ENCODE measurements around the gene TSPAN15.
"Not testable (repeated sequence)": the region's sequence is repeated elsewhere in the genome, so short reads cannot be mapped to it uniquely, and the experiment has no call there.

The TSPAN15 gene

DNA sequence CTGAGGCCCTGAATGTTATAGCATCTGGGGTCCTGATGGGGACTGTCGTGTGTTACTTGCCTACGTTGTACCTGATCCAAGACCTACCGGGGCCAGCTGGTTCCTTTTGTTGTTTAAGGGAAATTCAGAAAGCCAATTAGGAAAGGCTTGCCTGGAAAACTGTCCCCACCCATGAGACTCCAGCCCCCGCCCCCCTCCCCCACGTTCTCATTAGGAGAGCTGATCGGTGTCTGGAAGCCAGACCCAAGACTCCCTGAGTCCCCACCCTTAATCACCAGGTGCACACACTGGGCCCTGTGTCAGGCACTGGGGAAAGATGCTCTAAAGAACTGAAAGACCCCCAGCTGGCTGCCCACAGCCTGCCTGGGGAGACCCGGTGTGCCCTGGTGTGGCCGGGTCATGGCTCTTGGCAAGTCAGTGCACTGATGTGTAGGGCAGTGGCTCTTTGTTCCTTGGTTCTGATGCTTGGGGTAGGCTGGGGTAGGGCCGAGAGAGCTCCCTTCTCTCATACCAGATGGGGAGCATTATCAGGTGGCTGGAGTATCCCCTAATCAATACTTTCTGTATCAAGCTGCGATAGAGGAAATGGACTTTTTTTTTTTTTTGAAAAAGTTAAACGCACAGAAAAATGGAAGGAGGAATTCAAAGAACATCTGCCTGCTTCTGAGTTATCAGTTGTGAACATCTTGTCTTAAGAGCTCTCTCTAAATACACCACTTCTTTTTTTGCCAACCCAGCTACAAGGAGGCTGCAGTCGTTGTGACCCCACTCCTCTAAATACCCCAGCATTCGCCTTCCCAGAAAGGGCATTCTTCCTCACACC lies 16.9 kb downstream of the TSPAN15 start:
- no peak for DNase-seq

DNA sequence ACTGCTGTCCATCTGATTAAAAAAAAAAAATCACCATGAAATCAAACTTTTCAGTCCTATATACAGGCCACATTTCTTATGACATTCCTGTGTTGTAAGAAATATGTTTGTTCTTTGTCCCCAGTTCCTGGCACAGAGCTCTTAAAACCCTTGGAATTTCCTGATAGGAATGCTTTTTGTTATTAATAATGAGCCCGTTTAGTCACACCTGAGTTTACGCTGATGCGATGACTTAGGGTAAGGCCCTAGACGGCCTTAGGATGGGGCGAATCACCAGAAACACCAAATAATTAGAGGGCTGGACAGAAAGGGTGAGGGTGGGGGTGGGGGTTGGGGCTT lies 17.5 kb downstream of the TSPAN15 start:
- DNase-seq = no peak

DNA sequence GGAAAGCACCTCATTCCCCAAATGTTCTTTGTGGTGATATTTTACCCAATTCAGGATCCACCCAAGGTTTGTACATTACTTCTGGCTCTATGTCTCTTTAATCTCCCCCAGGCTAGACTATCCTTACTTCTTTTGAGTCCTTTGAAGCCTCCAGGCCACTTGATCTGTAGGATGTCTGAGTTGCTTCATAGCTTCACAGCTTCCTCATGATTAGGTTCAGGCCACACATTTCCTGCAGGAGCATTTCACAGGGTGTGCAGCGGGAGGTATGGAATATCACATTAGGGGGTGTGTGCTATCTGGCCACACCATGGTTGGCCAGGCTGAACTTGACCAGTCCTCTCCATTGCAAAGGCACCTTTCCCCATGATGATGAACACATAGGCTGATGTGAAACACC lies 18.7 kb downstream of the TSPAN15 start:
- no peak for DNase-seq

DNA sequence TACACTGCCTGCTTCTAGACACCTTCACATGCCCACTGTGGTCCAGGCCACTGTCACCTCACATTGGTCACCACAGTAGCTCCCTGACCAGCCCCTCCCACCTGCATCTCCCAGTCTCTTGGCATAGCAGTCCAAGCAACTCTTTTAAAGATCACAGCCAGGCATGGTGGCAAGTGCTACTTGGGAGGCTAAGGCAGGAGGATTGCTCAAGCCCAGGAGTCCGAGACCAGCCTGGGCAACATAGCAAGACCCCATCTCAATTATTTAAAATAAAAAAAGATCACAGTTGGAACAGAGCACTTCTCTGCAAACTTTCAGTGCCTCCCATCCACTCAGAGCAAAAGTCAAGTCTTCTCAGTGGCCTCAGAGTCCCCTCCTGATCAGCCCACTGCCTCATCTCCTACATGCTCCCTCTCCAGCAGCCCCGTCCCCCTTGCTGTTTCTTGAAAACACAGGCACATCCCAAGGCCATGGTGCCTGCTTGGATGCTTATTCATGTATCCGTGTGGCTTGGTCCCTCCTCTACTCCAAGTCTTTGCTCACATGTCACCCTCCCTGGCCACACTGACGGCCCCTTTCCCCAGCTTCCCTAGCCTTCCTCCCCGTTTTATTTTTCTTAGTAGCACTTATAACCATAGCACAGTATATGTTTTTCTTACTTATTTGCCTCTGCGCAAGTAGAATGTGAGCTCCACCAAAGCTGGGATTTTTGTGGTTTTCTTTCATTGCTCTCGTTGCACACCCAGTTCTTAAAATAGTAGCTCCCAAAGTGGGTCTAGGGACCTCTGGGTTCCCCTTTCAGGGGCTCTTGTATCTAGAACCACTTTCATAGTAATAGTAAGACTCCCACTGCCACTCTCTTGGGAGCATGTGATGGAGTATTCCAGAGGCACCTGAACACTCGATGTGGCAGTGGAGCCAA lies 19.5 kb downstream of the TSPAN15 start:
- DNase-seq = no peak

DNA sequence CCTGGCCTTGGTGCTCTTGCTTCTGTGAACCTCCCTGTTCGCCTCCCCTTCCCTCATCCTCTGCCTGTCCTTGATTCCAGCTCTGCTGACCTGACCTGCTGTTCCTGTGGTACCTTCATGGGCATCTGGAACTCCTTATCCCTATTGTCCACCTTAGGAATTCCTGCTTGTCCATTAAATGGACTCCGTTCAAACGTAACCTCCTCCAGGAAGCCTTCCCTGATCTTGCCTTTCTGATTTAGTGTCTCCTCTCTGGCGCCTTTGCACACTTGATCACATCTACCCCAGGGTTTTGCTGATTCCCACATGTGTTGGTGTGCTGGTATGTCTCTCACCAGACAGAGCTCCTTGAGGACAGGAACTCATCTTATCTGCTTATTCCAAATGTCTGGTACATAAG lies 20.9 kb downstream of the TSPAN15 start:
- no peak for DNase-seq

DNA sequence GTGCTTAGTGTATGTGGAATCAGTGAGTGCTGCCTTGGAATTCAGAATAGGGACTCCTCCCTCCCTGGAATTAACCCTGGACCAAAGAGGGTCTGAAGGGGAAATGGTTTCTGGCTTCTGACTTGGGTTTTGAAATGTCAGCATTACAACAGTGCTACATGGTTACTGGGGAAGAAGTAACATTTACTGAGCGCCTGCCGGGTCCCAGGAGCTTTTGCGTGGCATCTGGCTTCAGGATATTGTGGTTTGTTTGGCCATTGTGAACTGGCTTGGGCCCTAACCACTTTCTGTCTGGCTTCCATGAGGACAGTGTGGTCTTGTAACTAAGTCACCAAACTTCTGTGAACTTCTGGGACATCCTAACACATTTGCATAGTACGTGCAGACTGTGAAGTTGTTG lies 21.3 kb downstream of the TSPAN15 start:
- DNase-seq = no peak

DNA sequence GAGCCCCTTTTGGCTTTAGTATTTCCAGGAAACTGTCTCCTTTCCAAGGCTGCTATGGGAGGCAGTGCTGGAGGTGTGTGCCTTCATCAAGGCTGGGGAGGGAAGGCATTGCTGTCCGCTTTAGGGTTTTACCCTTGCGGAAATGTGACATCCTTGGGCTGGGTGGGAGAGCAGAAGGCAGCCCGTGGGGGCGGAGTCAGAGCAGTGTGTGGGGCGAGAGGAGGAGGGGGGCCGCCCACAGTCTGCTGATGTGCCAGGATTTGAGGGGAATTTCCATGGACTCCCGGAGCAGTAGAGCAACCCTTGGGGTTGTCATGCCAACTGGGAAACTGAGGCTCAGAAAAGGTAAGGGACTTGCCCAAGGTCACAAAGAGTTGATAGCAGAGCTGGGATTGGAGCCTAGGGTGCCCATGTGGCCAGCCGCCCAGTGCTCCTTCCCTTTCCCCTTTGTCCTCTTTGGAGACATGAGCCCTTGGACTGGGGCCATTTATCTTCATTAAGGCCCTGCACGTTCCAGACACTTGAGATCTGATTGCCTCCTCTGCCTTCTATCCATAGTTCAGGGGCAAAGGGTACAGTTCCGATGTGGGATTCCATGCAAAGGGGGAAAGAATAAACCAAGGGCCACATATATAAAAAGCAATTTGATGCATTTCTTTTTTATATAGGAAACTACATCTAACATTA lies 22.2 kb downstream of the TSPAN15 start:
- DNase-seq = no peak

DNA sequence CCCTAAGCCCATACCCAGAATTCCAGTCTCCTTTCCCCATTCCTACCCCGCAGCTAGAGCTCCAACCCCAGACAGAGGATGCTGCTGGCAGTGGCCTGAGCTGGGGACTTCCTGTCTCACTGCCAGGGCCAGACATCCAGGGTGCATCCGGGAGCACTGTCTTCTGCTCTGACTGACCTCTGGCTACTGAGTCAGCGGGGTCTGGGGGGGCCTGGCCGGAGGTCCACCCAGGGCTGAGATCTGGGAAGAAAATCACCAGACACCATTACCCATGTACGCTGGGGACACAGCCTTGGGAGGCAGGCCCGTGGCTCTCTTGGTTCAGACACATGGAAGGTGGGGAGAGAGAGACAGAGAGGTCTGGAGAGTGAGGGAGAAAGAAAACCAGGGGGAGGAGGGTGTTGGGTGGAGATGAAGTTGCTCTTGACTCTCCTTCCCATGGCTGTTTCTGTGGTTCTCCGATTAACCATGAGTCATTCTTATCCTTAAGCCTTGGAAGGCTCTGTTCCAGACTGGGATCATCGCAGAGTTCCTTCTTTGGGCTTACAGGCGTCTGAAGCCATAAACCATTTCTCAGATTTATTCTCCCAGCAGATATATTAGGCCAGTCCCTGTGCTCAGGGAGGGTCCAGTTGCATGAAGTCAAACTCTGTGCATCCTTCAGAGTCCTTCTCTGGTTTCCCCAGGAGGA lies 23.6 kb downstream of the TSPAN15 start:
- DNase-seq = no peak

DNA sequence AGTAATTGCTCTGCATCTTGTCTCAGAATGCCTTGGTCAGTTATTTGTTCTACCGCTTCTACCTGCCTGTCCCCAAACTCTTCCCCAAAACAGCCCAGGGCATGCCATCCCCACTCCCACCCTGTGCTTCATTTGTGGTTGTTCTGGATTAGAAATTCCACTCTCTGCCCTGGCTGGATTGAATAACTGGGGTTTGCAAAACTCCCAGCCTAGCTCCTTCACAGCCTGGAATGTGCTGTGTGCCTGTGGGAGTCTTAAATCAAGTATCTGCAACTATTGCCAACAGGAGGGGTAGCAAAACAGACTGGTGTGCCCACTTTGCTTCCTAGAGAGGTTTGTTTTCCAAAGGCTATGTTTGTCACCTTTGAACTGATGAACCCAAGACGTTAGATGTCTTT lies 24.2 kb downstream of the TSPAN15 start:
- no peak for DNase-seq

DNA sequence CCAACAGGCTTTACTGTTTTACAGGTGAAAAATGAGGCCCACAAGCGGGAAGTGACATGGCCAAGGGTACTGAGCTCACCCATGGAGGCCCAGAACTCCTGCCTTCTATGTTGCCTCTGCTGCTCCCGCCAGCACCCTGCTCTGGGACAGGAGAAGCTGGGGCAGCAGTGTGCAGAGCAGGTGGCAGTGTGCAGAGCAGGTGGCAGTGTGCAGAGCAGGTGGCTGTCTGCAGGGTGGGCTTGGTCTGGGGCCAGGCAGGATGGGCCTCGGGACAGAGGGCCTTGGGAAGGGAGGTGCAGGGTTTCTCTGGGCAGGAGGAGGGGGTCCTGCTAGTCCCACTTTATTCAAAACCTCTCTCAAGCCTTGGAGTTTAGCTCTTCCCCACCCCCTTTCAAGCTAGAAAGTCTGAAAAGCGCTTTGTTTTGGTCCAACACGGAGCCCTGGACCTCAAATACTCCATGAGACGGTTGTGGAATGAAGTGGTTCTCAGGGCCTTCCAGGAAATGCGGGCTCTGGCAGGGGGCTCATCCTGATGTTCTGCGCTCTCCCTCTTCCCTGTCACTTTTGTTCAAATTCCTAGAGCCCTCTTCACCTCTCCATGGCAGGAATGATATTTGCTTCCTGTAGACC lies 26.8 kb downstream of the TSPAN15 start:
- DNase-seq = no peak

DNA sequence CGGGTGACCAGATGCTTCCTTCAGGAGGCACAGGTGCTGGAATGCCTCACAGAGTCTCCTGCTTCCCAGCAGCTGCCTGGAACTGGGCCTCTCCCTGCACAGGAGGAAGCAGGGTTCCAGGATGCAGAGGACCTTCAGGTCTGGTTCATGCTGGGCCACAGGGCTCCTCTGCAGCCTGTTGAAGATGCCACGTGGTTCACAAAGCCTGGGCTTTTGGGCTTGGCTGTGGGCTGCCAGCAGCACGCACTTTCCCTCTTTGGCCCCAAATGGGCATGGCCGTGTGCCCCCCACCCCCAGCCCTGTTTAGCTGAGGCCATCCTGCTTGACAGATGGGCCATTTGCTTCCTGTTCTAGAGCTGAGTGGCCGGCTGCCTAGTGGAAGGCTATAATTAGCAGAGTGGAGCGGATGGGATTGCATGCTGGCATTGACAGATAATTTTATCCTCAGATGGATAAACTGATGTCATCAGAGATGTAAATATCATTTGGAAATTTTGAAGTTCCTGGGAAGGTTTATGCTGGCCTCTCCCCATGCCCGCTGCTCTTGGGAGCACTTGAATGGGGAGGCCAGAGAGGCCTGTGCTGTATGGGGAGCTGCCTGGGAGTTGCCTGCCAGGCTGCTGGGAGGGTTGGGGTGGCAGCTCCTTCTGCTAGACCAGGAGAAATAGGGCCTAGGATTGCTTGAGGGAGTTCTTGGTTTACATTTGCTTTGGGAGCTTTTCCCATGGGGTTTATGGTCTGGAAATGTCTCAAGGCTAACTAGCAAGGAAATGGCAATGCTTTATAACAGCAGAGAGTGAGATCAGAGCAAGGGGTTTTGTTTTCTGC lies 28.2 kb downstream of the TSPAN15 start:
- no peak for DNase-seq

DNA sequence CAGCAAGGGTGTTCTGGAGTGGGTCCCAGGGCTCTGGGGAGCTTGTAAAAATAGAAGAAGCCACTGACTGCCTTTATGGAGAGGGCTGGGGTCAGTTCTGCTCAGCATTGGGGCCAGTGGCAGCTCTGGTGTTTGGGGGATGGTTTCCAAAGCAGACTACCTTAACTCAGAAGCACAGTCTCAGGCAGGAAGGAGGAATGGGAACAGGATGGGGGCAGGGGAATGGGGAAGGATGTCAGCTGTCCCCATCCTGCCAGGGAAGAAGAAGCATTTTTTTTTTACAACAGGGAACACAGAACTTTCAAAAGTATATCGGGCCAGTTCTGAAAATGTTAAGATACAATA lies 28.8 kb downstream of the TSPAN15 start:
- no peak for DNase-seq

DNA sequence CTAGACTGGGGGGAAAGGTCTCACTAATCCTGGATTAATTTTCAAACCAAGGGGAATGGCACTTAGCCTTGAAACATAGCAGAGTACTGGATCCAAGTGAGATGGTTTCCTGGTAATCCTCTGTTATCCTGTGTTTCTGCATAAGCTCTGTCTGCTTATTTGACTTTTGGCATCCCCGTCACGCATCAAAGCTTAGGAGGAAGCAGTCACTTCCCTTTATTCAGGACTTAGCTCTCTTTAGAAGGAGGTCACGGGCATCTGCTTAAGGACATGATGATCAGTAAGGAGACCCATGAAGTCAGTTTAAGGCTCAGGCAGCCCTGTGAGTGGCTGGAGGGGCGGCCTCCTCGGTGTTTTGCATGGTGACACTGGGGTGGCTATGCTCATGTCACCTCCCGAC lies 30.0 kb downstream of the TSPAN15 start:
- no peak for DNase-seq

DNA sequence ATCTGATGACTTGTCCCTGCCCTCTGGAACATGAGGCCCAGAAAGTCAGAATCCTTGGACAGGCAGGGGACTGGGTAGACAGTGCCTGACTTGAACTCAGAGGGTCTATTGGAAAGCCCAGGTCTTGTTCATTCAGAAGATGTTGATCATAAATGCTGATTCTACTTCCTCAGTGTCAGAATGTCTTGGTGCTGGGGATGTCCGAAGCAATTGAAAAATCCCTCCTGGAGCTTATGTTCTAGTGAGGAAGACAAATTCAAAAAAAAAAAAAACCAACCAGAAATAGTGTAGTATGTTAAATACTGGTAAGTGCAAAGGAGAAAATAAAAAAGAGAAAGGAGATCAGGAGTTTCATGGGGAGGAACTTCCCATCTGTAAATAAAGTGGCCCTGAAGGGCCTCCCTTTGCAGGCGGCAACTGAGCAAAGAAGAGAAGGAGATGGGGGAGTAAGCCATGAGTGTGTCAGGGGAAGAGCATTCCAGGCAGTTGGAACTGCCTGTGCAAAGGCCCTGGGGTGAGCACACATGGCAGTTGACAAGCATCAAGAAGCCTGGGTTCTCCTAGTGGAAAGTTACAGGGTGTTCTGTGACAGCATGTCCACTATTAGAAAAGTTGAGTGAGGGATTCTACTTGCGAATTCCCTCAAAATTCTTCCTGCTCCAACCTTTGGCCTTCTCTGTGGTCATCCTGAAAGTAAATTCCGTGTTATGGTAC lies 30.7 kb downstream of the TSPAN15 start:
- DNase-seq = no peak

DNA sequence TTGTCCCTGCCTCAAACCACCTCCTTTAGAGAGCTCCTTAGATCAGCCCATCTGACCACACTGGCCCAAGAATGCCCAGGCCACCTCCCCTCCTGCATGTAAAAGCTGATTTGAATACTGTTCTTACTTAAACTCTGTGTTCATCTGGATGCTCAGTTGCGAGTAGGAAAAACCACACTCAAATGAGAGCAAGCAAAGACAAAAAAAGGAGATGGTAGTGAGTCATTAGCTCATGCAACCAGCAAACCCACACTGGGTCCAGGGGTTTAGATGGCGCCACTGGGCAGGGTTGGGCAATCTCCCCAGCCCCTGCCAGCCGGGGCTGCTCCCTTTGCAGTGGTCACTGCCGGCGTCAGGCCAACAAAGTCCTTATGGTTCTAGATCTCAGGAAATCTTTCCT lies 32.7 kb downstream of the TSPAN15 start:
- no peak for DNase-seq

DNA sequence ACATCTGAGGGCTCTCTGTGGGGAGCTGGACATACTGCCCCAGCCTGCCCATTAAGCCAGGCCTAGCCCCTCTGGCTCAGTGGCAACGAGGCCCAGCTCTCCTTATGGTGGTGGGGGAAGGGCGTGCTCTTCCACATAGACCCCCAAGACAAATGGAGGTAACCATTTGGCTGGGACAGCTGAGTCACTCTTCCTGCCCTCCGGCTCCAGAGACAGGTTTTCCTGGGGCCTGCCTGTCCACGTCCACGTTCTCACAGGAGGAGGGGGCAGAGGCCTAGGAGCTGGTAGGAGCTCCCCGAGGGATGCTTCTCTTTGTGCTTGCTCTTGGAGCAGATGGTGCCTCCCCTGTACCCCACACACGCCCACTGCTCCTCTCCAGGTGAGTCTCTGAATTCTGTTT lies 33.5 kb downstream of the TSPAN15 start:
- DNase-seq = no peak

DNA sequence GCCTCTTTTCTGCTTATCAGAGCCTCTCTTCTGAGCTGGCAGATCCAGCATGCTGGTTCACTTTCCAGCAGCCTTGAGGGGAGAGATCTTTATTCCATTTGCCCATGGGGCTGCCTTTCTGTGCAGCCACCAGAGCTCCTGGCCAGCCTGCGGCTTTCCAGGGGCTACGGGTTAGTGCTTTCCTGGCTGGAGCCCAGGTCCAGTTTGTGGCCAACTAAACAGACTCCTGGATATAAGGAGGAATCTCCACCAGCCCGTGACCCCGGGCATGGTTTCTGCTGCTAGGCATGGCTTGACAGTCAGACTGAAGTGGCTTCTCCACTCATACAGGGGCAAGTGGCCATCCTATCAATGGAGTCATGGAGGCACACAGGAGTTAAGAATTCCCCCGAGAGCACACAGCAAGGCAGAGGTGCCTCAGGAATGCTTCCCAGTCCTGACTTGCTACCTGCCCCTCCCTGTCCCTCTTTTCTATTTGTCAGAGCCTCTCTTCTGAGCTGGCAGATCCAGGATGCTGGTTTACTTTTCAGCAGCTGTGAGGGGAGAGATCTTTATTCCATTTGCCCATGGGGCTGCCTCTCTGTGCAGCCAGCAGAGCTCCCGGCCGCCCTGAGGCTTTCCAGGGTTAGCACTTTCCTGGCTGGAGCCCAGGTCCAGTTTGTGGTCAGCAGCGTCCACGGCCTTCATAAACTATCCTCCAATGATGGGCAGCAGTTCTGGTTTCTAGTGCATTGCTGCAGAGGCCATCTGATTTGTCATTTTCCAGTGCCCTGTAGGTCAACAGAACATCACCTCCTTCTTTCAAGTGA lies 35.9 kb downstream of the TSPAN15 start:
- no peak for DNase-seq

DNA sequence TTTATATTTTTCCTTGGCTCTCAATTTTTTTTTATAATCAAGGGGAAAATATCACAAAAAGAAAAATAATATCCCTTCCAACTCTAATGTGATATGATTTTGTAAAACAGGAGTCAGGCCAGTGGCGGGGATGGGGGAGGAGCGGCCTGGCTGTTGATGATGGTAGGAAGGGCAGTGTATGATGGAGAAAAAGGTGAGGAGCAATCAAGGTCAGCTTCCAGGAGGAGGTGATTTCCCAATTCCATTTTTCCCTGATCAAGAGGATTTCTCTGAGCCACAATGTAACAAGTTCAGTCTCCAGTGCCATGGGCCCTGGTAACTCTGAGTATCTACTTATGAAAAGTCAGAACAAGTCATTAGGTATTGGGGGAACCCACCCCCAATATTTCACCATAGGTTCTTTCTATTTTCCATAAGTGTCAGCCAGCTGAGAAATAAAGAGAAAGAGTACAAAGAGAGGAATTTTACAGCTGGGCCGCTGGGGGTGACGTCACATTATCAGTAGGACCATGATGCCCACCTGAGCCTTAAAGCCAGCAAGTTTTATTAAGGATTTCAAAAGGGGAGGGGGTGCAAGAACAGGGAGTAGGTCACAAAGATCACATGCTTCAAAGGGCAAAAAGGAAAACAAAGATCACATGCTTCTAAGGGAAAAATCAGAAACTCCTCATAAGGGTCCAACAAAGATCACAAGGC lies 37.0 kb downstream of the TSPAN15 start:
- not testable (repeated sequence) for DNase-seq

DNA sequence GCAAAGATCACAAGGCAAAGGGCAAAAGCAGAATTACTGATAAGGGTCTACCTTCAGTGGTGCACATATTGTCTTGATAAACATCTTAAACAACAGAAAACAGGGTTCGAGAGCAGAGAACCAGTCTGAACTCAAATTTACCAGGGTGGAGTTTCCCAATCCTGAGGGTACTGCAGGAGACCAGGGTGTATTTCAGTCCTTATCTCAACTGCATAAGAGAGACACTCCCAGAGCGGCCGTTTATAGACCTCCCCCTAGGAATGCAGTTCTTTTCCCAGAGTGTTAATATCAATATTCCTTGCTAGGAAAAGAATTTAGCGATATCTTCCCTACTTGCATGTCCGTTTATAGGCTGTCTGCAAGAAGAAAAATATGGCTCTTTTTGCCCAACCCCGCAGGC lies 37.6 kb downstream of the TSPAN15 start:
- not testable (repeated sequence) for DNase-seq
